Keratinocyte (primary cell): ENCODE measurements around the gene LCTL. TPM values are rescaled to one million over a fixed set of nuclear protein-coding genes. Genes with fewer than 3 reads are reported as not detected.

Experiments
- DNase-seq: peaks from one replicate; pipeline ENCODE4 v3.0.0-alpha.2; 2011; ENCODE audit warnings: low read depth, missing footprints, low spot score
- FAIRE-seq: peaks from 2 replicates; lab custom pipeline; 2011; peaks lifted over from hg19 to GRCh38; lab: Jason Lieb, UNC
- H2AFZ ChIP-seq: 2 replicates; pipeline ENCODE4 v1.6.0; 2012; ENCODE audit warnings: low read length, control low read depth, inconsistent platforms; ENCODE audit not compliant: control insufficient read depth
- H3K27ac ChIP-seq: 2 replicates; pipeline ENCODE4 v1.5.1; 2011; ENCODE audit warnings: low read length; ENCODE audit not compliant: control insufficient read depth, insufficient read depth
- H3K27me3 ChIP-seq: 3 replicates; pipeline ENCODE4 v1.6.0; 2011; ENCODE audit warnings: low read length; ENCODE audit not compliant: control insufficient read depth, insufficient read depth; ENCODE audit errors: extremely low read depth
- H3K36me3 ChIP-seq, 2 experiments: 2 replicates in 1 of 2; 3 replicates in 1 of 2; pipeline ENCODE4 v1.5.1; 2011; ENCODE audit warnings: low read length in 2 of 2, mild to moderate bottlenecking in 1 of 2; ENCODE audit not compliant: control insufficient read depth in 2 of 2, insufficient read depth in 2 of 2; ENCODE audit errors: extremely low read depth in 1 of 2
- H3K4me1 ChIP-seq: 3 replicates; pipeline ENCODE4 v1.5.1; 2011; ENCODE audit warnings: low read length; ENCODE audit not compliant: control insufficient read depth, insufficient read depth; ENCODE audit errors: extremely low read depth
- H3K4me2 ChIP-seq: 3 replicates; pipeline ENCODE4 v1.6.0; 2011; ENCODE audit warnings: low read depth, low read length; ENCODE audit not compliant: control insufficient read depth, insufficient read depth; ENCODE audit errors: extremely low read depth
- H3K4me3 ChIP-seq, 3 experiments: fragments of 200-600 bp in 1 of 3; sonication (generic) in 1 of 3; 2 replicates in 2 of 3; 3 replicates in 1 of 3; pipeline ENCODE4 v1.5.1; 2011 to 2016; ENCODE audit warnings: low read length in 3 of 3, mild to moderate bottlenecking in 3 of 3, control low read depth in 2 of 3, inconsistent platforms in 1 of 3, low read depth in 1 of 3, mixed read lengths in 1 of 3, mixed run types in 1 of 3, moderate library complexity in 1 of 3; ENCODE audit not compliant: control insufficient read depth in 2 of 3, insufficient read depth in 2 of 3; ENCODE audit errors: extremely low read depth in 1 of 3
- H3K79me2 ChIP-seq: 2 replicates; pipeline ENCODE4 v1.6.0; 2012; ENCODE audit warnings: low read length; ENCODE audit not compliant: control insufficient read depth, insufficient read depth
- H3K9ac ChIP-seq: 3 replicates; pipeline ENCODE4 v1.6.0; 2011; ENCODE audit warnings: low read length; ENCODE audit not compliant: control insufficient read depth, insufficient read depth; ENCODE audit errors: extremely low read depth
- H3K9me1 ChIP-seq: 3 replicates; pipeline ENCODE4 v1.6.0; 2011; ENCODE audit warnings: low read length; ENCODE audit not compliant: control insufficient read depth, insufficient read depth; ENCODE audit errors: extremely low read depth
- H3K9me3 ChIP-seq: 2 replicates; pipeline ENCODE4 v1.5.1; 2012; ENCODE audit warnings: low read depth, low read length; ENCODE audit not compliant: control insufficient read depth
- H4K20me1 ChIP-seq: 3 replicates; pipeline ENCODE4 v1.6.0; 2011; ENCODE audit warnings: low read length; ENCODE audit not compliant: control insufficient read depth, insufficient read depth; ENCODE audit errors: extremely low read depth
- CTCF ChIP-seq, 3 experiments: IDR thresholded peaks in 1 of 3; conservative IDR thresholded peaks in 1 of 3; optimal IDR thresholded peaks in 1 of 3; 2 replicates in 2 of 3; 3 replicates in 1 of 3; pipeline versions ENCODE3 to v1.5.1; 2011; ENCODE audit warnings: low read length in 3 of 3, mild to moderate bottlenecking in 3 of 3, moderate library complexity in 2 of 3, control low read depth in 1 of 3, inconsistent platforms in 1 of 3; ENCODE audit not compliant: insufficient read depth in 2 of 3; ENCODE audit errors: extremely low read depth in 1 of 3
- EZH2 ChIP-seq: IDR thresholded peaks from one replicate; pipeline ENCODE4 v1.6.1; 2012; ENCODE audit warnings: inconsistent platforms, mild to moderate bottlenecking, low read length, moderate library complexity
- dilution Hi-C: fragments of 300-500 bp; cut with MboI; formaldehyde crosslinking; loops from one replicate; pipeline ENCODE4 v1.7.0; 2020; ENCODE audit warnings: low sequenced_read_pairs; ENCODE audit not compliant: extremely low pct_ligation_motif_present
- polyA plus RNA-seq, 5 experiments: library from polyadenylated mRNA; depleted of rRNA in 3 of 5; stranded (reverse) in 3 of 5; stranded (forward) in 1 of 5; unstranded in 1 of 5; fragments of >200 nt; gene quantifications; 1 replicate in 1 of 5; 2 replicates in 3 of 5; 3 replicates in 1 of 5; pipeline versions ENCODE4 v1.2.1 to v1.2.3, GENCODE V29; 2011 to 2012; ENCODE audit warnings: missing spikeins in 2 of 5, low read depth in 1 of 5, low replicate concordance in 1 of 5

The LCTL gene
- polyA plus RNA-seq, 1 donor (not counting 4 experiments of a cell fraction or from before 2014, with no cell fraction given): 0.38 TPM

GRCh38 chr15:66535056-66535455 lies 30.7 kb downstream of the LCTL start:
- Histone ChIP-seq H3K9me3 (no peaks in the 10 kb centered on the region), H3K9ac (no peak overlapping the region), H2AFZ (no peak overlapping the region), H3K36me3 (peaks cover 3 to 11% of the 10 kb centered on the region in 2 experiments), H3K4me1 (no peaks in the 10 kb centered on the region), H3K27me3 (no peaks in the 10 kb centered on the region), H3K79me2 (no peaks in the 10 kb centered on the region), H3K4me3 (no peak overlapping the region), H3K27ac (no peak overlapping the region), H4K20me1 (no peaks in the 10 kb centered on the region), H3K4me2 (no peak overlapping the region), H3K9me1 (no peaks in the 10 kb centered on the region)
- DNase-seq (no peak), FAIRE-seq (no peak)
- dilution Hi-C loops: no loop called here
- no peak for TF ChIP-seq CTCF (optimal IDR thresholded peaks at IDR 0.05 in 1 of 3, IDR thresholded peaks at IDR 0.05 in 1 of 3, conservative IDR thresholded peaks at IDR 0.05 in 1 of 3; ENCODE audit: extremely low read depth in 1 of 3, insufficient read depth in 2 of 3, low read length in 3 of 3)
- no peak for TF ChIP-seq EZH2

GRCh38 chr15:66524838-66525237 lies 41.0 kb downstream of the LCTL start:
- no peak overlapping the region for H3K27ac ChIP-seq
- H3K9me3 ChIP-seq: no peaks in the 10 kb centered on the region
- no peak overlapping the region for H3K9ac ChIP-seq
- H3K36me3 ChIP-seq: peaks cover 5 to 25% of the 10 kb centered on the region in 2 experiments
- H3K4me1 ChIP-seq: peaks cover 13% of the 10 kb centered on the region
- peaks cover 2% of the 10 kb centered on the region for H3K79me2 ChIP-seq
- DNase-seq (no peak), FAIRE-seq (no peak)
- H3K27me3 ChIP-seq: no peaks in the 10 kb centered on the region
- H3K9me1 ChIP-seq: peaks cover 2% of the 10 kb centered on the region
- H4K20me1 ChIP-seq: no peaks in the 10 kb centered on the region
- dilution Hi-C loops: no loop called here
- H3K4me3 ChIP-seq: no peak overlapping the region
- TF ChIP-seq CTCF (optimal IDR thresholded peaks at IDR 0.05 in 1 of 3, IDR thresholded peaks at IDR 0.05 in 1 of 3, conservative IDR thresholded peaks at IDR 0.05 in 1 of 3; ENCODE audit: extremely low read depth in 1 of 3, insufficient read depth in 2 of 3, low read length in 3 of 3) (no peak), EZH2 (no peak)
- H2AFZ ChIP-seq: no peak overlapping the region
- no peak overlapping the region for H3K4me2 ChIP-seq
